Tibial artery (tissue), 4 donors: ENCODE measurements around the gene WDR4.

Experiments used
- DNase-seq, 2 donors: peaks; one replicate each; pipeline ENCODE4 v3.0.0-alpha.2; 2019
- H3K27ac ChIP-seq, 2 donors: fragments of 200-600 bp; sonication (generic) in 1 of 2; 1 replicate in 1 of 2; 2 replicates in 1 of 2; pipeline ENCODE4 v1.5.1; 2018 to 2019; ENCODE audit warnings: mild to moderate bottlenecking in 1 of 2
- H3K27me3 ChIP-seq, 2 donors: fragments of 200-600 bp; sonication (generic) in 1 of 2; one replicate each; pipeline versions ENCODE4 v1.5.1 to v1.6.0; 2016 to 2019
- H3K36me3 ChIP-seq, 3 donors: fragments of 200-600 bp; sonication (generic) in 2 of 3; one replicate each; pipeline ENCODE4 v1.5.1; 2016 to 2019; ENCODE audit warnings: mild to moderate bottlenecking in 2 of 3
- H3K4me1 ChIP-seq, 4 donors: fragments of 200-600 bp; sonication (generic) in 2 of 4; 1 replicate in 3 of 4; 2 replicates in 1 of 4; pipeline ENCODE4 v1.5.1; 2016 to 2019
- H3K4me3 ChIP-seq, 2 donors: fragments of 200-600 bp; sonication (generic) in 1 of 2; 1 replicate in 1 of 2; 2 replicates in 1 of 2; pipeline ENCODE4 v1.5.1; 2018 to 2019; ENCODE audit warnings: mild to moderate bottlenecking in 2 of 2
- H3K9me3 ChIP-seq, 3 donors: fragments of 200-600 bp; sonication (generic) in 1 of 3; one replicate each; pipeline ENCODE4 v1.5.1; 2016 to 2019
- CTCF ChIP-seq, 2 experiments: fragments of 200-600 bp in 1 of 2; fragments of 450-650 bp in 1 of 2; IDR thresholded peaks; one replicate each; pipeline ENCODE4 v1.5.1; 2017 to 2019; ENCODE audit warnings: antibody characterized with exemption in 2 of 2, mild to moderate bottlenecking in 1 of 2, moderate library complexity in 1 of 2
- intact Hi-C: fragments of 100-400 bp; cut with DNase I; formaldehyde crosslinking; loops from one replicate; pipeline ENCODE4 v1.15.0; 2023; ENCODE audit warnings: low total_unique reads

WDR4 gene

DNA sequence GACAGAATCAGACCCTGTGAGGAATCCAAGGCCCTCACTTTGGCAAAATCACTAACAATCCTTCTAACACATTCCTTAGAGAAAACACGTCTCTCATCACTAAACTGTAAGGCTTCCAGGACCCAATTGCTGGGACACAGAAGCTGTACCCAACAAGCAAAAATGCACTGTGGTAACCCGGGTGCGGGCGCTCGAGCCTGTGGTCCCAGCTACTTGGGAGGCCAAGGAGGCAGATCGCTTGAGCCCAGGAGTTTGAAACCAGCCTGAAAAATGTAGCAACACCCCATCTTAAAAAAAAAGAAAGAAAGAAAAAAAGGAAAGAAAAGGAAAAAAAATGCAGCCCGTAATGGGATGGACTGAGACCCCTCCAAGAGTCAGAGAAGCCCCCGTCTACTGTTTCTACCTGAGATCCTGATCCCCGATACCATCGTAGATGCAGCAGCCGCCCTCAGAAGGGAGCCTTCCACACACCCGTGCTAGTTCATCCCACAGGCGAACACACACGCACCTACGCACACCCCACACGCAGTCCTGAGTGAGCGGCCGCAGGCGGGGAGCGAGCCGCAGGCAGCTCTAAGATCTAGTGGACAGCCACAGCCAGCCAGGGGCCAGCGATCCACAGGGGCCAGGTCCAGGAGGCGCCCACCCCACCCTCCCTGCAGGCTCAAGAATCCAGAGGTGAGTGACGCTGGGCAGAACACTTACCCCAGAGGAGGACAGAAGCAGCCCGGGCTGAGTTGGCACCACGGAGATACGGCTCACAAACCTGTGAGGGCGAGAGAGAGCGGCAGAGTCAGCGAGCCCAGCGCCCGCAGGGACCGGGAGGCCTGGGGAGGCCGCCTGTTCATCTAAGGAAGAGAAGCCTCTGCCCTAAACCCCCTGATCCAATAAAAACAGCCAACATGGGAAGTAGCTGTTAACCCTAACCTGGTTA, 20.1 kb downstream of the WDR4 start:
- peaks cover 60 to 97% (median 84%) of the 10 kb centered on the region in 3 donors for H3K36me3 ChIP-seq
- no peak for TF ChIP-seq CTCF (IDR thresholded peaks at IDR 0.05)
- H3K27me3 ChIP-seq = no peaks in the 10 kb centered on the region
- DNase-seq = no peak
- no peak overlapping the region for H3K4me3 ChIP-seq
- intact Hi-C loops = no loop called here
- no peaks in the 10 kb centered on the region for H3K4me1 ChIP-seq
- no peak overlapping the region for H3K27ac ChIP-seq
- no peaks in the 10 kb centered on the region for H3K9me3 ChIP-seq

GRCh38 chr21:42858185-42858847, 21.0 kb downstream of the WDR4 start:
- intact Hi-C loops = no loop called here
- Histone ChIP-seq H3K27me3 (no peaks in the 10 kb centered on the region), H3K9me3 (no peaks in the 10 kb centered on the region), H3K36me3 (peaks cover 68 to 100% (median 92%) of the 10 kb centered on the region in 3 donors), H3K4me1 (no peaks in the 10 kb centered on the region), H3K27ac (no peak overlapping the region), H3K4me3 (no peak overlapping the region)
- DNase-seq = no peak
- no peak for TF ChIP-seq CTCF (IDR thresholded peaks at IDR 0.05)

DNA sequence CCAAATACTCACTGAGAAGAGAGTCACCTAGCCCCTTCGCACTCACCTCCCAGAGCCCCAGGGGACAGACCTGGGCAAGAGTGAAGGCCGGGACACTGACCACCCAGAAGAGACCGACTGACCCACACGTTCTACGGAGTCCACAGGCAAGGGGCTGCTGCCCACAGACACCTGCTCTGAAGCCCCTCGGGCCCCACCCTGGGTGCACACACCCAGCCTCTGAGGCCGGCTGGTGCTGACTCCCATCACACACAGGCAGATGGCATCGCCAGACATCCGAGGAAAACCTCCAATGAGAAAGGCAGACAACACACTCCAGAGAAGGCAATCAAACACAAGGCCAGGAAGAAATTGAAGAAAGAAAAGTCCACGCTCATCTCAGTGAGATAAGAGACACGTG, 22.1 kb downstream of the WDR4 start:
- intact Hi-C loops = no loop called here
- DNase-seq = no peak
- Histone ChIP-seq H3K4me3 (no peak overlapping the region), H3K9me3 (no peaks in the 10 kb centered on the region), H3K36me3 (peaks cover 61 to 100% (median 92%) of the 10 kb centered on the region in 3 donors), H3K27me3 (no peaks in the 10 kb centered on the region), H3K27ac (no peak overlapping the region), H3K4me1 (no peaks in the 10 kb centered on the region)
- TF ChIP-seq CTCF (IDR thresholded peaks at IDR 0.05) = no peak

GRCh38 chr21:42855937-42856335, 23.4 kb downstream of the WDR4 start:
- H3K4me3 ChIP-seq = no peak overlapping the region
- H3K36me3 ChIP-seq = peaks cover 61 to 100% (median 92%) of the 10 kb centered on the region in 3 donors
- TF ChIP-seq CTCF (IDR thresholded peaks at IDR 0.05) = no peak
- H3K27me3 ChIP-seq = no peaks in the 10 kb centered on the region
- intact Hi-C loops = no loop called here
- no peaks in the 10 kb centered on the region for H3K9me3 ChIP-seq
- DNase-seq = no peak
- no peaks in the 10 kb centered on the region for H3K4me1 ChIP-seq
- no peak overlapping the region for H3K27ac ChIP-seq

GRCh38 chr21:42855171-42855936, 24.0 kb downstream of the WDR4 start:
- no peak for DNase-seq
- H3K4me1 ChIP-seq = no peaks in the 10 kb centered on the region
- H3K27ac ChIP-seq = no peak overlapping the region
- no peaks in the 10 kb centered on the region for H3K27me3 ChIP-seq
- H3K4me3 ChIP-seq = no peak overlapping the region
- no peaks in the 10 kb centered on the region for H3K9me3 ChIP-seq
- H3K36me3 ChIP-seq = peaks cover 60 to 100% (median 92%) of the 10 kb centered on the region in 3 donors
- no peak for TF ChIP-seq CTCF (IDR thresholded peaks at IDR 0.05)
- intact Hi-C loops = no loop called here
